Naive thymus-derived CD4-positive, alpha-beta T cell (primary cell): ENCODE data around the gene UBALD1. TPM values are rescaled to one million over a fixed set of nuclear protein-coding genes. Genes with fewer than 3 reads are reported as not detected.

ENCODE experiments used
- ATAC-seq: fragments of 150-1000 bp; cut with Tn5 transposase; 2 replicates; pipeline ENCODE4 v1.10.0; 2021; ENCODE audit warnings: mild to moderate bottlenecking, moderate library complexity
- CTCF ChIA-PET: fragments of 350-600 bp; sonication (Branson Sonifier 250); formaldehyde crosslinking; loops from one replicate; lab custom pipeline; 2021; ENCODE audit warnings: antibody characterized with exemption; lab: Charles Lee
- POLR2A ChIA-PET: fragments of 350-600 bp; sonication (Branson Sonifier 250); formaldehyde crosslinking; loops from one replicate; lab custom pipeline; 2021; ENCODE audit warnings: antibody characterized with exemption, inconsistent platforms; lab: Charles Lee
- DNase-seq, 9 donors: peaks; one replicate each; pipeline versions ENCODE4 v3.0.0 to v3.0.0-alpha.2; 2020 to 2022; ENCODE audit warnings: mixed read lengths in 1 of 9
- H3K27ac ChIP-seq: one replicate; pipeline ENCODE4 v1.7.0; 2013; ENCODE audit warnings: mild to moderate bottlenecking, low read depth, low read length, moderate library complexity
- H3K27me3 ChIP-seq, 2 donors: one replicate each; pipeline ENCODE4 v1.7.0; 2013; ENCODE audit warnings: low read length in 2 of 2, mild to moderate bottlenecking in 2 of 2, moderate library complexity in 2 of 2; ENCODE audit not compliant: control insufficient read depth in 2 of 2, insufficient read depth in 2 of 2
- H3K36me3 ChIP-seq, 3 experiments: 1 replicate in 2 of 3; 2 replicates in 1 of 3; pipeline ENCODE4 v1.7.0; 2013; ENCODE audit warnings: low read length in 3 of 3, mild to moderate bottlenecking in 3 of 3, moderate library complexity in 1 of 3; ENCODE audit not compliant: insufficient read depth in 3 of 3, control insufficient read depth in 2 of 3
- H3K4me1 ChIP-seq, 2 donors: one replicate each; pipeline ENCODE4 v1.7.0; 2013; ENCODE audit warnings: low read length in 2 of 2, mild to moderate bottlenecking in 2 of 2, moderate library complexity in 1 of 2; ENCODE audit not compliant: control insufficient read depth in 2 of 2, insufficient read depth in 2 of 2
- H3K4me3 ChIP-seq: 2 replicates; pipeline ENCODE4 v1.7.0; 2013; ENCODE audit warnings: mild to moderate bottlenecking, low read length
- H3K9me3 ChIP-seq, 3 experiments: 1 replicate in 2 of 3; 2 replicates in 1 of 3; pipeline ENCODE4 v1.7.0; 2013; ENCODE audit warnings: low read length in 3 of 3; ENCODE audit not compliant: control insufficient read depth in 2 of 3
- H3K27ac Mint-ChIP-seq, 9 donors: one replicate each; pipeline ENCODE4 v1.8.0; 2020 to 2022; ENCODE audit warnings: mixed read lengths in 9 of 9, mild to moderate bottlenecking in 8 of 9, moderate library complexity in 5 of 9, inconsistent platforms in 2 of 9
- H3K27me3 Mint-ChIP-seq, 5 donors: one replicate each; pipeline ENCODE4 v1.8.0; 2021 to 2022; ENCODE audit warnings: mixed read lengths in 5 of 5, mild to moderate bottlenecking in 1 of 5
- H3K36me3 Mint-ChIP-seq, 5 donors: one replicate each; pipeline ENCODE4 v1.8.0; 2020 to 2022; ENCODE audit warnings: mixed read lengths in 5 of 5, mild to moderate bottlenecking in 3 of 5, inconsistent platforms in 1 of 5
- H3K4me1 Mint-ChIP-seq, 7 donors: one replicate each; pipeline ENCODE4 v1.8.0; 2020 to 2022; ENCODE audit warnings: mixed read lengths in 7 of 7, mild to moderate bottlenecking in 3 of 7, inconsistent platforms in 1 of 7
- H3K4me3 Mint-ChIP-seq, 10 donors: one replicate each; pipeline ENCODE4 v1.8.0; 2020 to 2022; ENCODE audit warnings: mild to moderate bottlenecking in 10 of 10, mixed read lengths in 10 of 10, moderate library complexity in 6 of 10, inconsistent platforms in 2 of 10
- H3K9me3 Mint-ChIP-seq, 11 donors: one replicate each; pipeline ENCODE4 v1.8.0; 2020 to 2022; ENCODE audit warnings: mixed read lengths in 11 of 11, mild to moderate bottlenecking in 4 of 11, inconsistent platforms in 1 of 11, moderate library complexity in 1 of 11
- intact Hi-C, 2 donors: fragments of 100-400 bp; cut with micrococcal nuclease; formaldehyde crosslinking; loops; one replicate each; pipeline ENCODE4 v1.15.1; 2023
- polyA plus RNA-seq, 2 donors: library from polyadenylated mRNA; unstranded; fragments of 300-500 nt; fragmentation: Illumina TruSeq; gene quantifications; one replicate each; pipeline ENCODE4 v1.2.3, GENCODE V29; 2021
- total RNA-seq, 6 experiments: library from RNA in 5 of 6; stranded (reverse) in 5 of 6; gene quantifications; 1 replicate in 5 of 6; 2 replicates in 1 of 6; pipeline ENCODE4 v1.2.3 and lab custom pipeline; 2021 to 2026

Gene UBALD1
- total and polyA plus RNA-seq, 7 experiments from 2014 or later: 1.6 to 36.5 (median 24.2) TPM

- Histone ChIP-seq H3K27me3 (no peaks in the 10 kb centered on the region), H3K4me3 (no peak overlapping the region), H3K27ac (no peak overlapping the region), H3K4me1 (peaks cover 0 to 44% of the 10 kb centered on the region in 2 donors), H3K9me3 (no peaks in the 10 kb centered on the region), H3K36me3 (peaks cover 0 to 35% (median 0%) of the 10 kb centered on the region in 3 experiments)
- Mint-ChIP-seq H3K36me3 (peaks cover 0 to 18% (median 8%) of the 10 kb centered on the region in 5 donors), H3K4me1 (peaks cover 31 to 59% (median 43%) of the 10 kb centered on the region in 7 donors), H3K4me3 (peak overlapping the region in 8 of 10 donors; percentile 11 to 68 (median 42)), H3K27me3 (no peaks in the 10 kb centered on the region), H3K27ac (peak overlapping the region; percentile 53 to 87 (median 77)), H3K9me3 (no peaks in the 10 kb centered on the region)
- CTCF ChIA-PET: interaction anchor here (1.4 to 1.9 kb wide), 2 partner anchors 12 to 22 kb away, joined by 4 to 8 read pairs; no protein-coding TSS in a partner anchor
- POLR2A ChIA-PET: no interaction called here
- no peak for DNase-seq
- ATAC-seq: no peak
- intact Hi-C loops: no loop called here
Measured at GRCh38 chr16:4648917-4649316, 34.2 kb upstream of the UBALD1 start.

GRCh38 chr16:4647644-4647980 is 32.9 kb upstream of the UBALD1 start:
- intact Hi-C loops: loop anchor here in 1 of 2 donors (2.0 kb wide), 1 partner anchor 17 kb away; no protein-coding TSS in a partner anchor
- CTCF ChIA-PET: no interaction called here
- ATAC-seq (no peak), DNase-seq (no peak)
- Histone ChIP-seq H3K9me3 (no peaks in the 10 kb centered on the region), H3K4me1 (peaks cover 0 to 44% of the 10 kb centered on the region in 2 donors), H3K36me3 (peaks cover 0 to 25% (median 0%) of the 10 kb centered on the region in 3 experiments), H3K27ac (no peak overlapping the region), H3K4me3 (no peak overlapping the region), H3K27me3 (no peaks in the 10 kb centered on the region)
- H3K4me1 Mint-ChIP-seq: peaks cover 33 to 55% (median 43%) of the 10 kb centered on the region in 7 donors
- peak overlapping the region in 8 of 10 donors; percentile 34 to 79 (median 66) for H3K4me3 Mint-ChIP-seq
- H3K27me3 Mint-ChIP-seq: no peaks in the 10 kb centered on the region
- peak overlapping the region; percentile 42 to 95 (median 82) for H3K27ac Mint-ChIP-seq
- POLR2A ChIA-PET: no interaction called here
- peaks cover 0 to 19% (median 8%) of the 10 kb centered on the region in 5 donors for H3K36me3 Mint-ChIP-seq
- H3K9me3 Mint-ChIP-seq: no peaks in the 10 kb centered on the region

GRCh38 chr16:4646773-4647643 is 32.3 kb upstream of the UBALD1 start:
- peak overlapping the region; percentile 42 to 95 (median 82) for H3K27ac Mint-ChIP-seq
- H3K36me3 ChIP-seq: peaks cover 0 to 19% (median 0%) of the 10 kb centered on the region in 3 experiments
- H3K36me3 Mint-ChIP-seq: peaks cover 0 to 19% (median 8%) of the 10 kb centered on the region in 5 donors
- no peaks in the 10 kb centered on the region for H3K9me3 ChIP-seq
- H3K4me1 Mint-ChIP-seq: peaks cover 33 to 56% (median 43%) of the 10 kb centered on the region in 7 donors
- peak overlapping the region in 9 of 10 donors; percentile 5 to 79 (median 62) for H3K4me3 Mint-ChIP-seq
- H3K27me3 Mint-ChIP-seq: no peaks in the 10 kb centered on the region
- no peak overlapping the region for H3K4me3 ChIP-seq
- H3K27ac ChIP-seq: peak overlapping the region; percentile 61
- ATAC-seq (peak; percentile 57), DNase-seq (peak in 5 of 9 donors; percentile 31 to 47 (median 36))
- H3K9me3 Mint-ChIP-seq: no peaks in the 10 kb centered on the region
- peaks cover 0 to 44% of the 10 kb centered on the region in 2 donors for H3K4me1 ChIP-seq
- POLR2A ChIA-PET: no interaction called here
- CTCF ChIA-PET: no interaction called here
- H3K27me3 ChIP-seq: no peaks in the 10 kb centered on the region
- intact Hi-C loops: loop anchor here in 1 of 2 donors (2.0 kb wide), 1 partner anchor 18 kb away; no protein-coding TSS in a partner anchor

- ATAC-seq (peak; percentile 28), DNase-seq (no peak)
- H3K27ac ChIP-seq: no peak overlapping the region
- H3K4me1 ChIP-seq: peaks cover 0 to 11% of the 10 kb centered on the region in 2 donors
- H3K36me3 ChIP-seq: peaks cover 0 to 26% (median 4%) of the 10 kb centered on the region in 3 experiments
- intact Hi-C loops: no loop called here
- H3K27me3 ChIP-seq: no peaks in the 10 kb centered on the region
- Mint-ChIP-seq H3K36me3 (peaks cover 0 to 6% (median 0%) of the 10 kb centered on the region in 5 donors), H3K27me3 (no peaks in the 10 kb centered on the region), H3K4me3 (no peak overlapping the region), H3K27ac (peak overlapping the region in 2 of 9 donors; percentile 12 to 43), H3K9me3 (no peaks in the 10 kb centered on the region), H3K4me1 (peaks cover 30 to 52% (median 41%) of the 10 kb centered on the region in 7 donors)
- ChIA-PET POLR2A (no interaction called here), CTCF (no interaction called here)
- H3K9me3 ChIP-seq: no peaks in the 10 kb centered on the region
- no peak overlapping the region for H3K4me3 ChIP-seq
Measured at GRCh38 chr16:4641895-4642294, 27.2 kb upstream of the UBALD1 start.

- no peaks in the 10 kb centered on the region for H3K9me3 Mint-ChIP-seq
- peaks cover 29 to 50% (median 37%) of the 10 kb centered on the region in 7 donors for H3K4me1 Mint-ChIP-seq
- Histone ChIP-seq H3K27ac (no peak overlapping the region), H3K27me3 (no peaks in the 10 kb centered on the region), H3K4me3 (no peak overlapping the region), H3K4me1 (peaks cover 0 to 5% of the 10 kb centered on the region in 2 donors), H3K36me3 (peaks cover 0 to 29% (median 4%) of the 10 kb centered on the region in 3 experiments), H3K9me3 (no peaks in the 10 kb centered on the region)
- peaks cover 0 to 6% (median 0%) of the 10 kb centered on the region in 5 donors for H3K36me3 Mint-ChIP-seq
- ATAC-seq: no peak
- peak overlapping the region in 7 of 9 donors; percentile 26 to 86 (median 78) for H3K27ac Mint-ChIP-seq
- ChIA-PET POLR2A (no interaction called here), CTCF (interaction anchor here (0.5 to 0.7 kb wide), 2 partner anchors 49 to 285 kb away, joined by 3 read pairs; no protein-coding TSS in a partner anchor)
- H3K4me3 Mint-ChIP-seq: peak overlapping the region in 1 of 10 donors; percentile 54
- DNase-seq: no peak
- no peaks in the 10 kb centered on the region for H3K27me3 Mint-ChIP-seq
- intact Hi-C loops: no loop called here
Measured at GRCh38 chr16:4641306-4641687, 26.6 kb upstream of the UBALD1 start.

GRCh38 chr16:4640572-4641305 is 26.1 kb upstream of the UBALD1 start:
- no peaks in the 10 kb centered on the region for H3K9me3 Mint-ChIP-seq
- POLR2A ChIA-PET: no interaction called here
- H3K27ac Mint-ChIP-seq: peak overlapping the region in 8 of 9 donors; percentile 19 to 86 (median 77)
- H3K27ac ChIP-seq: no peak overlapping the region
- intact Hi-C loops: no loop called here
- H3K9me3 ChIP-seq: no peaks in the 10 kb centered on the region
- DNase-seq (no peak), ATAC-seq (peak; percentile 67)
- peaks cover 0 to 7% (median 0%) of the 10 kb centered on the region in 5 donors for H3K36me3 Mint-ChIP-seq
- H3K4me3 ChIP-seq: no peak overlapping the region
- peak overlapping the region in 3 of 10 donors; percentile 19 to 54 (median 48) for H3K4me3 Mint-ChIP-seq
- H3K4me1 Mint-ChIP-seq: peaks cover 25 to 50% (median 34%) of the 10 kb centered on the region in 7 donors
- no peaks in the 10 kb centered on the region for H3K27me3 ChIP-seq
- H3K27me3 Mint-ChIP-seq: no peaks in the 10 kb centered on the region
- peaks cover 0 to 31% (median 4%) of the 10 kb centered on the region in 3 experiments for H3K36me3 ChIP-seq
- CTCF ChIA-PET: interaction anchor here (0.5 to 0.7 kb wide), 2 partner anchors 50 to 284 kb away, joined by 3 read pairs; no protein-coding TSS in a partner anchor
- no peaks in the 10 kb centered on the region for H3K4me1 ChIP-seq
